HG03025 (cell line): ENCODE results near the gene POP7.
A peak's percentile ranks its signal among the peaks of the same experiment; 100 is the strongest.
"Not testable (repeated sequence)": the region's sequence is repeated elsewhere in the genome, so short reads cannot be mapped to it uniquely, and the experiment has no call there.

ENCODE experiments used
- ATAC-seq: cut with Tn5 transposase; IDR thresholded peaks from one replicate; pipeline ENCODE4 v1.9.1; 2021; ENCODE audit warnings: mild to moderate bottlenecking, moderate library complexity; ENCODE audit not compliant: unreplicated experiment, low FRiP score

Gene POP7

GRCh38 chr7:100689230-100690135 is 16.4 kb upstream of the POP7 start:
- no peak for ATAC-seq

GRCh38 chr7:100691676-100692577 is 14.0 kb upstream of the POP7 start:
- no peak for ATAC-seq

GRCh38 chr7:100692578-100692961 is 13.4 kb upstream of the POP7 start:
- ATAC-seq: no peak

DNA sequence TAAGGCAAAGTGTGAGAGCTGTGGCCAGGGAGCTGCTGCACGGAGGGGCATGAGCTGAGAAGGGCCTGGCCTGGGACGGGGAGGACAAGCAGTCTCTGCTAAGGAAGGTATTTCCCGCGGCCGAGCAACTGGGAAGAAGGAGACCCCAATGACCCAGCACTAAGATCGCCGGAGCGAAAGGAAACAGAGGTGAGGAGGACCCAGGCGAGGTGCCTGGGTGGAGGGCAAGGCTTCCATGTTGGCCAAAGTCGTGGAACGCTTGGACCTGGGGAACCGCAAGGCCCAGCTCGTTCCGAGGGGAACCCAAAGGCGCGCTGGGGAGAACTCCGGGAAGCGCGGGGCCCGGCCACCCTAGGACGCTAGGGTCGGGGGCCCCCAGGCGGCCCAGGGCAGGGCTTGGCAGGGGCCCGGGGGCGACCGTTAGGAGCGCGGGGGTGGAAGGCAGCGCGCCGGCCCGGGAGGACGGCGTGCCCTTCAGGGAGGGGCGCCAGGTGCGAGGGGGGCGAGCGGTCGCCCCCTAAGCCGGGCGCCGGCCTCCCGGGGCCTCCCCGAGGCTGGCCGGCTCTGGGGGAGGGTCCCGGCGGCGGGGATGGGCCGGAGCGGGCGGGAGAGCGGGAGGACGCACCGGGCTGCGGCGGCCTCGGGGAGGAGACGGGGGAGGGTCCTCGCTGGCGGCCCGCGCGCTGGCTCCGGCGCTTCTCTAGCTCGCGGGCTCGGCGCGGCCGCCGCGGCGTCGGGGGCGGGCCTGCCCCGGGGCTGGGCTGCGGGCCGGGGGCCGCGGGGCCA is 12.4 kb upstream of the POP7 start:
- no peak for ATAC-seq

DNA sequence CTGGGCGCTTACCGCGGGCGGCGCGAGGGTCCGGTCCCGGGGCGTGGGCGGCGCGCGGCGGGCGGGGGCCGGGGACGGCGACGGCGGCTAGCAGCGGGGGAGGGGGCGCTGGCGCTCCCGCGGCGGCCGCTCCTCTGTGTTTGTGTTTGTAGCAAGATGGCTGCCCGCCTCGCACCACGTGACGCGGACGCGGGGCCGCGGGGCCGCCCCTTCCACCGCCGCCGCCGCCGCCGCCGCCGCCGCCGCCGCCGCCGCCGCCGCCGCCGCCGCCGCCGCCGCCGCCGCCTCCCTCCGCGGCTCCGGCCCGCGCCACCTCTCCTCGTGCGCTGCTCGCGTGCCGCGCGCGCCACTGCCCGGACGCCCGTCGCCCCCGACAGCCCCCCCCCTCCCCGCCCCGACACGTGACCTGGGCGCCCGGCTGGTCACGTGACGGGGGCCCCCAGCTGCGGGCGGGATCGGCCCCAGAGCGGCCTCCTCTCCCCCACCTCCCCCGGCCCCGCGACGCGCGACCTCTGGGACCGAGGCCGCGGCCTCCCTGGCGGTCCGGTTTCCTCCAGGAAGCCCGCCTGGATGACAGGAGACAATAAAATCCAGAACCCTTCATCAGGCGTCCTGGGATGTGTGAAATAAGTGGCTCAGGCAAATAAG is 11.7 kb upstream of the POP7 start, which contains the start of gene GIGYF1:
Gene GIGYF1 (minus strand): TSS at position 153 of the 648 bp plus-strand sequence. CDS start 6,012 bp downstream, outside the sequence.
- no peak for ATAC-seq

GRCh38 chr7:100696123-100696521 is 9.8 kb upstream of the POP7 start:
- no peak for ATAC-seq

DNA sequence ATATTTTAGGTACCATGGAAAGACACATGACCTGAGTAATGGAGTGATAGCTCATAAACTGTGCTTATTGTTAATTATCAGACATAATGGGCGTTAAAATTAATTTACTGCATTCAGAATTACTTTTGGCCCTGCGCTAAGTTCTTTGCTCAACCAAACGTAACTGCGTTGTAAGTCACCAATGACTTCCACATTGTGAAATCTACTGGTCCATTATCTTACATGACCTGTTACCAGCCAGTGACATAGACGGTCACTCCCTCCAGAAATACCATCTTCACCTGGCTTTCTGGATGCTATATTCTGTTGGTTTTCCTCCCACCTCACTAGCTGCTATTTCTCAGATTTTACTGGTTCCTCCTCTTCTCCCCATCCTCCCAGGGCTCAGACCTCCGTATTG is 6.9 kb upstream of the POP7 start:
- ATAC-seq: no peak

- ATAC-seq: not testable (repeated sequence)
Observed at GRCh38 chr7:100701089-100701488, 4.8 kb upstream of the POP7 start.

DNA sequence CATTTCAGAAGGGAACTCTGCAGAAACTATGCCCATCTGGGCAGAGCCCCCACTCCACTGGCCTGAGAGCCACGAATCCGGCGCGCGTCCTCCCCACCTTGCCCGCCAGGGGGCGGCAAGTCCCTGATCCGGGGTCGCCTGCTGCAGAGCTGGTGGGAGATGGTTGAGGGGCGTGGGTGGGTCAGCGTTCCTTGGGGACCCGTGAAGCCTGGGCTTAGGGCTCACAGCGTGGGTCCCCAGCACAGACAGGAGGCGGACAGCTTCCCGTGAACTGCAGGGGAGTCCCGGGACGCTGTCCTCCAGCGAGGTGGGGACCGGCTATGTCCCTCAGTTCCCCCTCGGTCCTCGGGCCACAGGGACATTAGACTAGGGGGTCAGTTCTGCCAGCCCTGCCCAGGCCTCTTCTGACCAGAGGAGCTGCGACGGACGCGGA is 585 bp upstream of the POP7 start:
- peak; percentile 45 for ATAC-seq

DNA sequence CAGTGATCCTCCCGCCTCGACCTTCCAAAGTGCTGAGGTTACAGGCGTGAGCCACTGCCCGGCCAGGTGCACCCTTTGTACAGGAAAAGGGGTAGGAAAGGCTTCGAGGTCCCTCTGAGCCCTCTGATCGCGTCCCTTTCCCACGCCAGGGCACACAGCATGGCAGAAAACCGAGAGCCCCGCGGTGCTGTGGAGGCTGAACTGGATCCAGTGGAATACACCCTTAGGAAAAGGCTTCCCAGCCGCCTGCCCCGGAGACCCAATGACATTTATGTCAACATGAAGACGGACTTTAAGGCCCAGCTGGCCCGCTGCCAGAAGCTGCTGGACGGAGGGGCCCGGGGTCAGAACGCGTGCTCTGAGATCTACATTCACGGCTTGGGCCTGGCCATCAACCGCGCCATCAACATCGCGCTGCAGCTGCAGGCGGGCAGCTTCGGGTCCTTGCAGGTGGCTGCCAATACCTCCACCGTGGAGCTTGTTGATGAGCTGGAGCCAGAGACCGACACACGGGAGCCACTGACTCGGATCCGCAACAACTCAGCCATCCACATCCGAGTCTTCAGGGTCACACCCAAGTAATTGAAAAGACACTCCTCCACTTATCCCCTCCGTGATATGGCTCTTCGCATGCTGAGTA is 871 bp downstream of the POP7 start:
- ATAC-seq: no peak

DNA sequence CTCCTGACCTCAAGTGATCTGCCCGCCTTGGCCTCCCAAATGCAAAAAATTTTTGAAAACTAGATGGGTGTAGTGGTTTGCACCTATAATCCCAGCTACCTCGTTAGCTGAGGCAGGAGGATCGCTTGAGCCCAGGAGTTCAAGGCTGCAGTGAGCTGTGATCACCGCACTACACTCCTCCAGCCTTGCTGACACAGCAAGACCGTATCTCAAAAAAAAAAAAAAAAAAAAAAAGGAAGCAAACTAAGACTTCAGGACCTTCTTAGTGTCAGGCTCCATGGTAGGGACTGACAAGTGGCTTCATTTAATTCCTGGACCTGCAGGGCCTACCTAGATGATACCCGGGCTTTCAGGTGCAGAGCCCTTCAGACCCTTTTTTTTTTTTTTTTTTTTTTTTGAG is 2.5 kb downstream of the POP7 start:
- no peak for ATAC-seq

DNA sequence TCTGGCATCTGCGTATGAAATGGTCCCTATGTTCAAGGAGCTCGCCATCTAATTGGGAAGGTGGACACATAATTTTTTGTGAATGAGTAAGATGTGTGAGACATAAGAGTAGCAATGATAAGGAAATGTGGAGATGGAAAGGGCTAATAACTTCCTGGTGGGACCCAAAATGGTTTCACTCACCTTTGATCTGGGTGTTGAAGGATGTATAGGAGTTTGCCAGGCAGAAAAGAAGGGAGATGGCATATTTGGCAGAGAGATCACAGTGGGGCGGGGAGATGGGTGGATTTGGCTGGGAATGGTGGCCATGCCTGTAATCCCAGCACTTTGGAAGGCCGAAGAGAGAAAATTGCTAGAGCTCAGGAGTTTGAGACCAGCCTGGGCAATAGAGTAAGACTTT is 4.5 kb downstream of the POP7 start:
- ATAC-seq: no peak

DNA sequence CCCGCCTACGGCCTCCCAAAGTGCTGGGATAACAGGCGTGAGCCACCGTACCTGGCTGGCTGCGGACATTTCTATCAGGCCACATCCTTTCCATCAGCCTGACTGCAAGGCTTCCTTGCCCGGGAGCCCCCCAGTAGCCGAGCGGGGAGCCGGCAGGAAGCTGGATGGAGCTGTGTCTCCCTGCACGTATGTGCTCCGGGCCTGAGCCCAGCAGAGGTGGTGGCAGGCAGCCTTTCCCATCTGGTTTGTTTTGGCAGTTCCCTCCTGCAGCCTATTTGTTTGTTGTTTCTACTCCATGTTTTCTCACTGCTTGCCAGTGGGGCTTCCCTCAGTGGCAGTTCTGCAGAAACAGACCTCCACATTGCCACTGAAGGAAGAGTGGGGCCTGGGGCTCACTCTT is 5.4 kb downstream of the POP7 start:
- ATAC-seq: no peak

DNA sequence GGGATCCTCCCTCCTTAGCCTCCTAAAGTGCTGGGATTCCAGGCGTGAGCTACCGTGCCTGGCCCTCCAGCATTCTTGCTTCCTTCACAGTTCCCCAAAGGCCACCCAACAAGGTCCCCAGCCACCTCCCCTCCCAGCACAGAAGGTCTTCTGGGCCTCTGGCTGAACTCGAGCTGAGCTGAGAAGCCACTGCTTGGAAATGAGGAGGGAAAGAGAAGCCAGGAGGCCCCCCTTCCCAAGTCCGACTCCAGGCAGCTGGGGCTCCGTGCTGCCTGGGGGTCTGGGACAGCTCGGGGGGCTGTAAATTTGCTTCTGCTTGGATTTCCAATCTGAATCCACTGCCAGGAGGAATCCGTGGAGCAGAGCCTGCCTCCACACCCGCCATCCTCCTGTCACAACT is 8.8 kb downstream of the POP7 start:
- ATAC-seq: no peak

DNA sequence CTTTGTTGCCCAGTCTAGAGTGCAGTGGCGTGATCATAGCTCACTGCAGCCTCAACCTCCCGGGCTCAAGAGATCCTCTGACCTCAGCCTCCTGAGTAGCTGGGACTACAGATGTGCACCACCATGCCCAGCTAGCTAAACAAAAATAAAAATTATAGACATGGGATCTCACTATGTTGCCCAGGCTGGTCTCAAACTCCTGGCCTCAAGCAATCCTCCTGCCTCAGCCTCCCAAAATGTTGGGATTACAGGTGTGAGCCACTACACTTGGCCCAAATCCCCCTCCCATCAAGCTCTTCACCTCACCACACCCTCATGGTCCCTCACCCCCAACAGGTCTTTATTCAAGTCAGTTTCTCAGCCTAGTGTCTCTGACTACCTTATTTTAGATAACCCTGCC is 11.2 kb downstream of the POP7 start:
- ATAC-seq: not testable (repeated sequence)

DNA sequence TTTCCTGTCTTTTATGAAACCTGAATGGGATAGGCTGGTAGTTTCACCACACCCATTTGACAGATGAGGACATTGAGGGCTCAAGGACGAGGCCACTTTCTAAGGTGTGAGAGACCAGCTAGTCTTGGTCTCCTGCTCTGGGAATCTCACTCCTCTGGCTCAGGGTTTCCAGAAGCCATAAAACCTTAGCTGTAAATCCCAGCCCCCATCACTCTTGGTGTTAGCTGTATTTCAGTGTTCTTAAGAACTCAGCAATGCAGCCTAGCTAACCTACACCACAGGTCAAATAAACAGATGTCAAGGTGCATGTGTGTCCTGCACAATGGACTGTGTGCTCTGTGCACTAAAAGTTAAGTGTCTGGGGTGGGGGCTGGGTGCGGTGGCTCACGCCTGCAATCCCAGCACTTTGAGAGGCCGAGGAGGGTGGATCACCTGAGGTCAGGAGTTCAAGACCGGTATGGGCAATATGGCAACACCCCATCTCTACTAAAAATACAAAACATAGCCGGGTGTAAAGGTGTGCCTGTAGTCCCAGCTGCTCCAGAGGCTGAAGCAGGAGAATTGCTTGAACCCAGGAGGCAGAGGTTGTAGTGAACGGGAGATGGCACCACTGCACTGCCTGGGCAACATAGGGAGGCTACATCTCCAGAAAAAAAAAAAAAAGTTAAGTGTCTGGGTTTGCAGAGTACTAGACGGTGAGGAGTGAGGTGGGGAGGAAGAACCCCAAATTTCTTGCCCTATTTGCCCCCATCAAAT is 13.8 kb downstream of the POP7 start:
- no peak for ATAC-seq

DNA sequence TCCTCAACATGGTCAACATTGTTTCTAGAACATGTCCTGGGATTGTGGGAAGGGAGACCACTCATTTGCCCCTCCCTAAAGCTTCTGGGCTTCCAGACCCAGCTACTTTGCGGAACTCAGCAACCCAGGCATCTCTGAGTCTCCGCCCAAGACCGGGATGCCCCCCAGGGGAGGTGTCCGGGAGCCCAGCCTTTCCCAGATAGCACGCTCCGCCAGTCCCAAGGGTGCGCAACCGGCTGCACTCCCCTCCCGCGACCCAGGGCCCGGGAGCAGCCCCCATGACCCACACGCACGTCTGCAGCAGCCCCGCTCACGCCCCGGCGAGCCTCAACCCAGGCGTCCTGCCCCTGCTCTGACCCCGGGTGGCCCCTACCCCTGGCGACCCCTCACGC is 14.4 kb downstream of the POP7 start, which contains the start of gene EPO:
Gene EPO (plus strand): TSS at position 190 of the 392 bp plus-strand sequence. CDS start 513 bp downstream, outside the sequence.
- ATAC-seq: no peak

- ATAC-seq: no peak
Observed at GRCh38 chr7:100720671-100721504, 15.0 kb downstream of the POP7 start.
